ENCODE measurements around the gene ITGA1. TPM values are rescaled to one million over a fixed set of nuclear protein-coding genes. Genes with fewer than 3 reads are reported as not detected.

The ITGA1 gene
- total RNA-seq, 1 experiment from 2014 or later = 26.4 TPM

DNA sequence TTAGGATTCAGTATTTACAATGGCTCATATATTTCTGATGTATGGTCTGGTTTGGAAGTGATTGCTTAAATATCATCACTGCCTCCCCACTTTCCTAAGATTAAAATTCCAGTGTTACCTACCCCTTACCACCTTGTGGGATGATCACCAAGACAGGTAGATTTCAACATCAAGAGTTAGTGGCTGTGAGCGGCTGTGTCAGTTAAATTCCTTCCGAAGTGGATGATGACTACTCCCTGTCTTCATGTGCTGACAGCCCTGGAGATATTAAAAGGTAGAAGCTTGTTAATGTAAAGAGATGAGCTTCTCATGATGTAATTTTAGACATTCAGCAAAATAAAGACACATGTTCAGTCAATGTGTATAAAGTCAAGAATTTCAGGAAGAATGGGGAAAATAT is 205.7 kb downstream of the ITGA1 start:
- no peaks in the 10 kb centered on the region for H3K36me3 ChIP-seq (ENCODE audit: control insufficient read depth, insufficient read depth, low read length)
- TF ChIP-seq, protein P1, sequence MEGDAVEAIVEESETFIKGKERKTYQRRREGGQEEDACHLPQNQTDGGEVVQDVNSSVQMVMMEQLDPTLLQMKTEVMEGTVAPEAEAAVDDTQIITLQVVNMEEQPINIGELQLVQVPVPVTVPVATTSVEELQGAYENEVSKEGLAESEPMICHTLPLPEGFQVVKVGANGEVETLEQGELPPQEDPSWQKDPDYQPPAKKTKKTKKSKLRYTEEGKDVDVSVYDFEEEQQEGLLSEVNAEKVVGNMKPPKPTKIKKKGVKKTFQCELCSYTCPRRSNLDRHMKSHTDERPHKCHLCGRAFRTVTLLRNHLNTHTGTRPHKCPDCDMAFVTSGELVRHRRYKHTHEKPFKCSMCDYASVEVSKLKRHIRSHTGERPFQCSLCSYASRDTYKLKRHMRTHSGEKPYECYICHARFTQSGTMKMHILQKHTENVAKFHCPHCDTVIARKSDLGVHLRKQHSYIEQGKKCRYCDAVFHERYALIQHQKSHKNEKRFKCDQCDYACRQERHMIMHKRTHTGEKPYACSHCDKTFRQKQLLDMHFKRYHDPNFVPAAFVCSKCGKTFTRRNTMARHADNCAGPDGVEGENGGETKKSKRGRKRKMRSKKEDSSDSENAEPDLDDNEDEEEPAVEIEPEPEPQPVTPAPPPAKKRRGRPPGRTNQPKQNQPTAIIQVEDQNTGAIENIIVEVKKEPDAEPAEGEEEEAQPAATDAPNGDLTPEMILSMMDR (IDR thresholded peaks at IDR 0.05; ENCODE audit: insufficient read depth in 1 of 2, low read depth in 1 of 2, low read length in 1 of 2, severe bottlenecking in 1 of 2, unreplicated experiment in 1 of 2) = no peak
- peaks cover 16% of the 10 kb centered on the region for H3K36me3 Mint-ChIP-seq (ENCODE audit: insufficient read depth, unreplicated experiment)
- CTCF ChIA-PET = no interaction called here
- no TSS peak for BruUV-seq (replicated peaks)
- H3K4me3 Mint-ChIP-seq (ENCODE audit: unreplicated experiment) = no peak overlapping the region
- H3K4me1 Mint-ChIP-seq (ENCODE audit: low read depth, unreplicated experiment) = peaks cover 12% of the 10 kb centered on the region
- H3K27me3 ChIP-seq (replicated peaks; ENCODE audit: control insufficient read depth, insufficient read depth, low read length) = no peaks in the 10 kb centered on the region
- H3K4me1 ChIP-seq = peaks cover 23% of the 10 kb centered on the region
- no peaks in the 10 kb centered on the region for H3K27me3 Mint-ChIP-seq (ENCODE audit: insufficient read depth, unreplicated experiment)
- H3K27ac Mint-ChIP-seq (ENCODE audit: unreplicated experiment) = no peak overlapping the region
- no peaks in the 10 kb centered on the region for H3K9me3 ChIP-seq
- H3K4me3 ChIP-seq (ENCODE audit: low read depth, low read length) = no peak overlapping the region
- H3K9me3 Mint-ChIP-seq (ENCODE audit: unreplicated experiment) = no peaks in the 10 kb centered on the region
- POLR2A ChIA-PET = no interaction called here
- intact Hi-C loops (cut with micrococcal nuclease; ENCODE audit: unreplicated experiment) = no loop called here
- no peak for DNase-seq

DNA sequence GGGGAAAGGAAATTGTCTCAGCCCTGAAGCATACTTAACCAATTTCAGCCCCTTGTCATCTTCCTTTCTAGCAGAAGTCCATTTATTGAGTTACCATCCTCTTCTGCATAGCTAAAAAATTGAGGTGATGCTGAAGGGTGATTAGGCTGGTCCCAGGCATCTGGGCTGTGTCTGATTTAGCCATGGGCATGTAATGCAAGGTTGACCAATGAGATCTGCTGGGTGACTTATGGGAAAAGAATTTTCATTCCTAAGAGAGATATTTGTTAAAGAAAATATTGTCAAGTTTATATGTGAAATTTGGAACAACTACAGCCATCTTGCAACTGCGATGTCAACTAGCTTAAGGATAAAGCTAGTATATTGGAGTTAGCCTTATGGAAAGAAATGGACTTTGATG is 206.6 kb downstream of the ITGA1 start:
- BruUV-seq (replicated peaks) = no TSS peak
- no peak for DNase-seq
- TF ChIP-seq, protein P1 (IDR thresholded peaks at IDR 0.05; ENCODE audit: insufficient read depth in 1 of 2, low read depth in 1 of 2, low read length in 1 of 2, severe bottlenecking in 1 of 2, unreplicated experiment in 1 of 2) = no peak
- H3K4me3 Mint-ChIP-seq (ENCODE audit: unreplicated experiment) = no peak overlapping the region
- peaks cover 12% of the 10 kb centered on the region for H3K4me1 Mint-ChIP-seq (ENCODE audit: low read depth, unreplicated experiment)
- POLR2A ChIA-PET = no interaction called here
- Histone ChIP-seq H3K27me3 (replicated peaks; ENCODE audit: control insufficient read depth, insufficient read depth, low read length) (no peaks in the 10 kb centered on the region), H3K4me3 (ENCODE audit: low read depth, low read length) (no peak overlapping the region), H3K4me1 (peaks cover 23% of the 10 kb centered on the region), H3K36me3 (ENCODE audit: control insufficient read depth, insufficient read depth, low read length) (no peaks in the 10 kb centered on the region), H3K9me3 (no peaks in the 10 kb centered on the region)
- peaks cover 16% of the 10 kb centered on the region for H3K36me3 Mint-ChIP-seq (ENCODE audit: insufficient read depth, unreplicated experiment)
- CTCF ChIA-PET = no interaction called here
- H3K27me3 Mint-ChIP-seq (ENCODE audit: insufficient read depth, unreplicated experiment) = no peaks in the 10 kb centered on the region
- intact Hi-C loops (cut with micrococcal nuclease; ENCODE audit: unreplicated experiment) = no loop called here
- H3K27ac Mint-ChIP-seq (ENCODE audit: unreplicated experiment) = no peak overlapping the region
- H3K9me3 Mint-ChIP-seq (ENCODE audit: unreplicated experiment) = no peaks in the 10 kb centered on the region

GRCh38 chr5:52995095-52995494 is 207.4 kb downstream of the ITGA1 start:
- Histone ChIP-seq H3K27me3 (replicated peaks; ENCODE audit: control insufficient read depth, insufficient read depth, low read length) (no peaks in the 10 kb centered on the region), H3K9me3 (no peaks in the 10 kb centered on the region), H3K4me3 (ENCODE audit: low read depth, low read length) (no peak overlapping the region), H3K4me1 (peaks cover 23% of the 10 kb centered on the region), H3K36me3 (ENCODE audit: control insufficient read depth, insufficient read depth, low read length) (no peaks in the 10 kb centered on the region)
- CTCF ChIA-PET = no interaction called here
- Mint-ChIP-seq H3K9me3 (ENCODE audit: unreplicated experiment) (no peaks in the 10 kb centered on the region), H3K4me1 (ENCODE audit: low read depth, unreplicated experiment) (peaks cover 12% of the 10 kb centered on the region), H3K4me3 (ENCODE audit: unreplicated experiment) (no peak overlapping the region), H3K36me3 (ENCODE audit: insufficient read depth, unreplicated experiment) (peaks cover 14% of the 10 kb centered on the region), H3K27ac (ENCODE audit: unreplicated experiment) (no peak overlapping the region), H3K27me3 (ENCODE audit: insufficient read depth, unreplicated experiment) (no peaks in the 10 kb centered on the region)
- intact Hi-C loops (cut with micrococcal nuclease; ENCODE audit: unreplicated experiment) = no loop called here
- no TSS peak for BruUV-seq (replicated peaks)
- POLR2A ChIA-PET = no interaction called here
- DNase-seq = no peak
- TF ChIP-seq, protein P1 (IDR thresholded peaks at IDR 0.05; ENCODE audit: insufficient read depth in 1 of 2, low read depth in 1 of 2, low read length in 1 of 2, severe bottlenecking in 1 of 2, unreplicated experiment in 1 of 2) = no peak

All from Caco-2 (cell line).